Stimulated activated CD4-positive, alpha-beta T cell treated with anti-CD3 and anti-CD28 coated beads, Interleukin-4, amount 100 ng/mL, for 1 hour (primary cell): ENCODE results near the gene LSAMP.

Source experiments
- DNase-seq: peaks from one replicate; pipeline ENCODE4 v3.0.0-alpha.2; 2020

The LSAMP gene

GRCh38 chr3:116350119-116350733, 95.1 kb downstream of the LSAMP start:
- DNase-seq: no peak

- no peak for DNase-seq
Measured at GRCh38 chr3:116348216-116348615, 97.1 kb downstream of the LSAMP start.

- DNase-seq: no peak
Measured at GRCh38 chr3:116342499-116342898, 102.8 kb downstream of the LSAMP start.

- DNase-seq: no peak
Measured at GRCh38 chr3:116341899-116342298, 103.4 kb downstream of the LSAMP start.

GRCh38 chr3:116341381-116341780, 103.9 kb downstream of the LSAMP start:
- DNase-seq: no peak

GRCh38 chr3:116340680-116341216, 104.5 kb downstream of the LSAMP start:
- no peak for DNase-seq

GRCh38 chr3:116339441-116340028, 105.8 kb downstream of the LSAMP start:
- no peak for DNase-seq

GRCh38 chr3:116338713-116339112, 106.6 kb downstream of the LSAMP start:
- no peak for DNase-seq

GRCh38 chr3:116337229-116337628, 108.1 kb downstream of the LSAMP start:
- no peak for DNase-seq

GRCh38 chr3:116331380-116331779, 113.9 kb downstream of the LSAMP start:
- no peak for DNase-seq

GRCh38 chr3:116322750-116323375, 122.4 kb downstream of the LSAMP start:
- DNase-seq: no peak

- no peak for DNase-seq
Measured at GRCh38 chr3:116318370-116318769, 126.9 kb downstream of the LSAMP start.

GRCh38 chr3:116316771-116317170, 128.5 kb downstream of the LSAMP start:
- DNase-seq: no peak

- DNase-seq: no peak
Measured at GRCh38 chr3:116314476-116314875, 130.8 kb downstream of the LSAMP start.

GRCh38 chr3:116306720-116307119, 138.6 kb downstream of the LSAMP start:
- DNase-seq: no peak

GRCh38 chr3:116306149-116306548, 139.1 kb downstream of the LSAMP start:
- DNase-seq: no peak

- no peak for DNase-seq
Measured at GRCh38 chr3:116302087-116302747, 143.1 kb downstream of the LSAMP start.

GRCh38 chr3:116301422-116301821, 143.9 kb downstream of the LSAMP start:
- DNase-seq: no peak

- no peak for DNase-seq
Measured at GRCh38 chr3:116300226-116300625, 145.1 kb downstream of the LSAMP start.

GRCh38 chr3:116299646-116300081, 145.6 kb downstream of the LSAMP start:
- no peak for DNase-seq

GRCh38 chr3:116298151-116298550, 147.1 kb downstream of the LSAMP start:
- DNase-seq: no peak

- no peak for DNase-seq
Measured at GRCh38 chr3:116291141-116291540, 154.1 kb downstream of the LSAMP start.

- no peak for DNase-seq
Measured at GRCh38 chr3:116288485-116288884, 156.8 kb downstream of the LSAMP start.
